ENCODE measurements around the gene STAG3.
"Not testable (repeated sequence)": the region's sequence is repeated elsewhere in the genome, so short reads cannot be mapped to it uniquely, and the experiment has no call there.

STAG3 gene

GRCh38 chr7:100208911-100209408 is 31.2 kb downstream of the STAG3 start:
- H3K36me3 Mint-ChIP-seq = peaks cover 28% of the 10 kb centered on the region

GRCh38 chr7:100209493-100209892 is 31.8 kb downstream of the STAG3 start:
- Mint-ChIP-seq H3K36me3 (peaks cover 23% of the 10 kb centered on the region), H3K9me3 (no peaks in the 10 kb centered on the region), H3K4me1 (peaks cover 61% of the 10 kb centered on the region), H3K4me3 (peak overlapping the region; percentile 63), H3K27ac (peak overlapping the region; percentile 85), H3K27me3 (no peaks in the 10 kb centered on the region)
- no peak for ATAC-seq

More at GRCh38 chr7:100208911-100209408, 31.2 kb downstream of the STAG3 start:
- ATAC-seq = peak; percentile 87
- no peaks in the 10 kb centered on the region for H3K9me3 Mint-ChIP-seq
- peaks cover 61% of the 10 kb centered on the region for H3K4me1 Mint-ChIP-seq
- peak overlapping the region; percentile 85 for H3K27ac Mint-ChIP-seq
- no peaks in the 10 kb centered on the region for H3K27me3 Mint-ChIP-seq
- H3K4me3 Mint-ChIP-seq = peak overlapping the region; percentile 63

- no peaks in the 10 kb centered on the region for H3K27me3 Mint-ChIP-seq
- H3K4me3 Mint-ChIP-seq = no peak overlapping the region
- ATAC-seq = no peak
- no peaks in the 10 kb centered on the region for H3K9me3 Mint-ChIP-seq
- peaks cover 22% of the 10 kb centered on the region for H3K36me3 Mint-ChIP-seq
- H3K27ac Mint-ChIP-seq = peak overlapping the region; percentile 85
- H3K4me1 Mint-ChIP-seq = peaks cover 70% of the 10 kb centered on the region
These were observed 33.1 kb downstream of the STAG3 start for GRCh38 chr7:100210805-100211204.

- H3K4me3 Mint-ChIP-seq = peak overlapping the region; percentile 76
- ATAC-seq = peak; percentile 86
- no peaks in the 10 kb centered on the region for H3K9me3 Mint-ChIP-seq
- no peaks in the 10 kb centered on the region for H3K27me3 Mint-ChIP-seq
- peaks cover 70% of the 10 kb centered on the region for H3K4me1 Mint-ChIP-seq
- H3K27ac Mint-ChIP-seq = peak overlapping the region; percentile 85
- H3K36me3 Mint-ChIP-seq = peaks cover 22% of the 10 kb centered on the region
These were observed 33.6 kb downstream of the STAG3 start for GRCh38 chr7:100211342-100211780.

GRCh38 chr7:100212631-100213286 is 35.0 kb downstream of the STAG3 start:
- Mint-ChIP-seq H3K36me3 (peaks cover 15% of the 10 kb centered on the region), H3K4me1 (peaks cover 73% of the 10 kb centered on the region), H3K4me3 (no peak overlapping the region), H3K27me3 (no peaks in the 10 kb centered on the region), H3K9me3 (no peaks in the 10 kb centered on the region), H3K27ac (peak overlapping the region; percentile 85)
- ATAC-seq = no peak

- H3K4me1 Mint-ChIP-seq = peaks cover 69% of the 10 kb centered on the region
- H3K4me3 Mint-ChIP-seq = no peak overlapping the region
- no peaks in the 10 kb centered on the region for H3K9me3 Mint-ChIP-seq
- no peaks in the 10 kb centered on the region for H3K27me3 Mint-ChIP-seq
- H3K36me3 Mint-ChIP-seq = peaks cover 15% of the 10 kb centered on the region
- H3K27ac Mint-ChIP-seq = peak overlapping the region; percentile 22
- ATAC-seq = no peak
These were observed 36.0 kb downstream of the STAG3 start for GRCh38 chr7:100213672-100214071.

GRCh38 chr7:100214356-100214755 is 36.6 kb downstream of the STAG3 start:
- H3K4me3 Mint-ChIP-seq, H3K27me3 Mint-ChIP-seq, H3K9me3 Mint-ChIP-seq, ATAC-seq: not testable (repeated sequence)
- peaks cover 12% of the 10 kb centered on the region for H3K36me3 Mint-ChIP-seq
- H3K27ac Mint-ChIP-seq = peak overlapping the region; percentile 76
- H3K4me1 Mint-ChIP-seq = peaks cover 69% of the 10 kb centered on the region

GRCh38 chr7:100215895-100216294 is 38.2 kb downstream of the STAG3 start:
- Mint-ChIP-seq H3K36me3 (peaks cover 12% of the 10 kb centered on the region), H3K4me1 (peaks cover 69% of the 10 kb centered on the region), H3K9me3 (no peaks in the 10 kb centered on the region), H3K27ac (peak overlapping the region; percentile 76), H3K27me3 (no peaks in the 10 kb centered on the region), H3K4me3 (no peak overlapping the region)
- ATAC-seq = no peak

- peak overlapping the region; percentile 92 for H3K27ac Mint-ChIP-seq
- peaks cover 76% of the 10 kb centered on the region for H3K4me1 Mint-ChIP-seq
These were observed 40.2 kb downstream of the STAG3 start for GRCh38 chr7:100217934-100218333.

GRCh38 chr7:100219271-100219737 is 41.6 kb downstream of the STAG3 start:
- ATAC-seq = no peak
- Mint-ChIP-seq H3K4me3 (peak overlapping the region; percentile 86), H3K9me3 (no peaks in the 10 kb centered on the region), H3K27ac (peak overlapping the region; percentile 98), H3K27me3 (no peaks in the 10 kb centered on the region), H3K36me3 (peaks cover 31% of the 10 kb centered on the region), H3K4me1 (peaks cover 78% of the 10 kb centered on the region)

More at GRCh38 chr7:100217934-100218333, 40.2 kb downstream of the STAG3 start:
- H3K4me3 Mint-ChIP-seq = peak overlapping the region; percentile 72
- H3K36me3 Mint-ChIP-seq = peaks cover 18% of the 10 kb centered on the region
- not testable (repeated sequence) for H3K27me3 Mint-ChIP-seq, H3K9me3 Mint-ChIP-seq
- ATAC-seq = peak; percentile 6

- H3K9me3 Mint-ChIP-seq, H3K27me3 Mint-ChIP-seq, ATAC-seq: not testable (repeated sequence)
- peak within 1 kb of the TSS; percentile 98 for H3K27ac Mint-ChIP-seq
- H3K4me1 Mint-ChIP-seq = peaks cover 78% of the 10 kb centered on the region
- H3K4me3 Mint-ChIP-seq = peak within 1 kb of the TSS; percentile 86
- peaks cover 36% of the 10 kb centered on the region for H3K36me3 Mint-ChIP-seq
These were observed 42.3 kb downstream of the STAG3 start, which contains the start of gene PVRIG for GRCh38 chr7:100219801-100220585. PVRIG (plus strand) TSS chr7:100219949; CDS start chr7:100219971, 22 bp downstream.

GRCh38 chr7:100220586-100221230 is 43.0 kb downstream of the STAG3 start:
- Mint-ChIP-seq H3K4me1 (peaks cover 80% of the 10 kb centered on the region), H3K27me3 (no peaks in the 10 kb centered on the region), H3K27ac (peak overlapping the region; percentile 98), H3K4me3 (peak overlapping the region; percentile 86), H3K9me3 (no peaks in the 10 kb centered on the region), H3K36me3 (peaks cover 36% of the 10 kb centered on the region)
- ATAC-seq = peak; percentile 29

- ATAC-seq = peak; percentile 80
- Mint-ChIP-seq H3K36me3 (peaks cover 39% of the 10 kb centered on the region), H3K4me1 (peaks cover 84% of the 10 kb centered on the region), H3K27me3 (no peaks in the 10 kb centered on the region), H3K27ac (peak overlapping the region; percentile 98), H3K9me3 (no peaks in the 10 kb centered on the region), H3K4me3 (peak overlapping the region; percentile 86)
These were observed 43.6 kb downstream of the STAG3 start for GRCh38 chr7:100221231-100221718.

- no peaks in the 10 kb centered on the region for H3K9me3 Mint-ChIP-seq
- H3K27me3 Mint-ChIP-seq = no peaks in the 10 kb centered on the region
- peaks cover 41% of the 10 kb centered on the region for H3K36me3 Mint-ChIP-seq
- peak overlapping the region; percentile 98 for H3K27ac Mint-ChIP-seq
- H3K4me3 Mint-ChIP-seq = peak overlapping the region; percentile 86
- no peak for ATAC-seq
- peaks cover 89% of the 10 kb centered on the region for H3K4me1 Mint-ChIP-seq
These were observed 44.2 kb downstream of the STAG3 start for GRCh38 chr7:100221767-100222444.
